Activated B cell treated with CpG ODN at 0.5 μM for 24 hours (primary cell): ENCODE data around the gene G0S2. TPM values are rescaled to one million over a fixed set of nuclear protein-coding genes. Genes with fewer than 3 reads are reported as not detected.

Source experiments
- ATAC-seq: fragments of 200-7000 bp; cut with Tn5 transposase; one replicate; pipeline ENCODE4 v1.10.0; 2021; ENCODE audit warnings: low read depth, mild to moderate bottlenecking, moderate library complexity
- CTCF ChIA-PET: fragments of 350-600 bp; sonication (Branson Sonifier 250); formaldehyde crosslinking; loops from one replicate; lab custom pipeline; 2021; ENCODE audit warnings: antibody characterized with exemption; lab: Charles Lee
- POLR2A ChIA-PET: fragments of 350-600 bp; sonication (Branson Sonifier 250); formaldehyde crosslinking; loops from one replicate; lab custom pipeline; 2021; ENCODE audit warnings: antibody characterized with exemption; lab: Charles Lee
- DNase-seq: peaks from one replicate; pipeline ENCODE4 v3.0.0; 2022
- H3K27ac Mint-ChIP-seq: one replicate; pipeline ENCODE4 v1.8.0; 2020; ENCODE audit warnings: mixed read lengths
- H3K27me3 Mint-ChIP-seq: one replicate; pipeline ENCODE4 v1.8.0; 2021; ENCODE audit warnings: mixed read lengths
- H3K36me3 Mint-ChIP-seq: one replicate; pipeline ENCODE4 v1.8.0; 2021; ENCODE audit warnings: low read depth, mixed read lengths
- H3K4me1 Mint-ChIP-seq: one replicate; pipeline ENCODE4 v1.8.0; 2021; ENCODE audit warnings: mixed read lengths
- H3K4me3 Mint-ChIP-seq: one replicate; pipeline ENCODE4 v1.8.0; 2020; ENCODE audit warnings: mild to moderate bottlenecking, mixed read lengths
- H3K9me3 Mint-ChIP-seq: one replicate; pipeline ENCODE4 v1.8.0; 2020; ENCODE audit warnings: mixed read lengths
- intact Hi-C: fragments of 100-400 bp; cut with micrococcal nuclease; formaldehyde crosslinking; loops from one replicate; pipeline ENCODE4 v1.15.1; 2024
- total RNA-seq: library from RNA; stranded (reverse); gene quantifications from 2 replicates; pipeline ENCODE4 v1.2.3, GENCODE V29; 2022
- TF ChIP-seq, protein P1 (sequence below): fragments of 200-600 bp; IDR thresholded peaks from one replicate; pipeline ENCODE4 v1.8.0; 2022; ENCODE audit warnings: antibody characterized with exemption, mild to moderate bottlenecking

G0S2 gene
- total RNA-seq, 1 donor from 2014 or later = 2.3 TPM

DNA sequence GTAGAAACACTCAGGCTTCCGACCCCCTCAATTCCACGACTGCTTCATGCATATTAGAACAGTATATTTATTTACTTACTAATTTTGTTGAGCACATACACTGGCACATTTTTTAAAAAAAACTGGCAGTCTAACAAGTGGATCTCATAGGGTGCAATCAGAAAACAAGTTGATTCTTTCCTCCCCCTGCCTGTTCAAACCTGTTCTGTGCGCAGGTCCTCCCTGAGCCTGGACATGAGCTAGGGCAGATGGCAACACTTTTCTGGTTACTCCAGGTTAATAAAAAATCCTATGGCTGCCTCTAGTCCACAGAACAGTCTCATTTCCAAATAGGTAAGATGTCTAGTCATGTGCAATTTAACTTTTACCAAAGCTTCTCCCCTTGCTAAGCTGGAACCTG is 48.1 kb downstream of the G0S2 start:
- Mint-ChIP-seq H3K4me1 (no peaks in the 10 kb centered on the region), H3K36me3 (no peaks in the 10 kb centered on the region), H3K4me3 (no peak overlapping the region), H3K27me3 (peaks cover 6% of the 10 kb centered on the region), H3K27ac (no peak overlapping the region), H3K9me3 (peaks cover 4% of the 10 kb centered on the region)
- TF ChIP-seq, protein P1, sequence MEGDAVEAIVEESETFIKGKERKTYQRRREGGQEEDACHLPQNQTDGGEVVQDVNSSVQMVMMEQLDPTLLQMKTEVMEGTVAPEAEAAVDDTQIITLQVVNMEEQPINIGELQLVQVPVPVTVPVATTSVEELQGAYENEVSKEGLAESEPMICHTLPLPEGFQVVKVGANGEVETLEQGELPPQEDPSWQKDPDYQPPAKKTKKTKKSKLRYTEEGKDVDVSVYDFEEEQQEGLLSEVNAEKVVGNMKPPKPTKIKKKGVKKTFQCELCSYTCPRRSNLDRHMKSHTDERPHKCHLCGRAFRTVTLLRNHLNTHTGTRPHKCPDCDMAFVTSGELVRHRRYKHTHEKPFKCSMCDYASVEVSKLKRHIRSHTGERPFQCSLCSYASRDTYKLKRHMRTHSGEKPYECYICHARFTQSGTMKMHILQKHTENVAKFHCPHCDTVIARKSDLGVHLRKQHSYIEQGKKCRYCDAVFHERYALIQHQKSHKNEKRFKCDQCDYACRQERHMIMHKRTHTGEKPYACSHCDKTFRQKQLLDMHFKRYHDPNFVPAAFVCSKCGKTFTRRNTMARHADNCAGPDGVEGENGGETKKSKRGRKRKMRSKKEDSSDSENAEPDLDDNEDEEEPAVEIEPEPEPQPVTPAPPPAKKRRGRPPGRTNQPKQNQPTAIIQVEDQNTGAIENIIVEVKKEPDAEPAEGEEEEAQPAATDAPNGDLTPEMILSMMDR = no peak
- no peak for DNase-seq
- no peak for ATAC-seq
- intact Hi-C loops = no loop called here
- ChIA-PET CTCF (no interaction called here), POLR2A (no interaction called here)

DNA sequence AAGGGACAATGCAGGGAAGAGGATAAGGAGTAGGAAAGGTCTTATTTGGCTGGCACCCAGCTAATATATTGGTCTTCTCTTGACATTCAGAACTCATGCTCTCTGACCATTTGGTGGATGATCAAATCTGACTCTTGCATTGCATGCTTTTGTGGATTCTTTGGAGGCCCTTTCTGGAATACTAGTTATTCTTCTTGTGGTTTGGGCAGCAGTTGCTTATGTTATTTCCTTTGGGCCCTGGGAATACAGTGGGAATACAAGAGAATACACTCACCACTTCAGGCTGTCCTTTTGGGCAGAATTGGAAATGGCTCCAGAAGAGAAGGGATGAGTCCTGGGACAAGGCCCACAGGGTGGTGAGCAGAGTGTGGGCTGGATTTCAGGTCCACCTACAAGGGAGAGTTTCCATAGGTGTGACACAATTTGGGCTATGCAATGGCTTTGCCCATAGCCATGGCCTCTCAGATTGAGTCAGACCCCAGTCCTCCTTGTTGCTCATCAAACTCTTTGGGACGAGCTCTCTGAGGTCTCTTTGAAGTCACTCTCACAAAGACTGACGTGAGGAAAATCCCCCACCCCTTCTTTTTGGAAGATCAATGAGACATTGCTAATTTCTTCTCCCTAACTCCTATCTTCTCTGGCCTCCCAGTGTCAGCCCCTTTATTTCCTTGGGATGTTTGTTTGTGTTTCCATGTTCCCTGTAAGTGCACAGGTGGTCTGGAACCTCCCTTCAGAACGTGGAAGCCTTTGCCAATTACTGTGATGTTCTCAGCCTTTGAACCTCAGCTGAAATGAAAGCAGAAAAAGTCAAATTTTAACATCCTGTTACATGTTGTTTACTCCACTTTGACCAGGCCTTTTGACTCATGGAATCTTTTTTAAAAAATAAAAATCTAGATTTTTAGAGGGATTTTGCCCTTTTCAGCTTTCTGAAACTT is 48.8 kb downstream of the G0S2 start:
- H3K36me3 Mint-ChIP-seq = no peaks in the 10 kb centered on the region
- CTCF ChIA-PET = no interaction called here
- ATAC-seq = no peak
- POLR2A ChIA-PET = no interaction called here
- no peaks in the 10 kb centered on the region for H3K4me1 Mint-ChIP-seq
- peaks cover 4% of the 10 kb centered on the region for H3K9me3 Mint-ChIP-seq
- DNase-seq = no peak
- H3K27ac Mint-ChIP-seq = no peak overlapping the region
- no peak overlapping the region for H3K4me3 Mint-ChIP-seq
- intact Hi-C loops = no loop called here
- peaks cover 6% of the 10 kb centered on the region for H3K27me3 Mint-ChIP-seq
- TF ChIP-seq, protein P1 = no peak

Other genes starting within 250 kb of the G0S2 start
- gene CAMK1G, start 91.7 kb upstream of the G0S2 start, total RNA-seq = not detected in 2 replicates
- gene LAMB3, start 23.0 kb upstream of the G0S2 start, total RNA-seq = 0.35 TPM in 1 of 2 replicates, not detected in the other
- gene HSD11B1, start 29.4 kb downstream of the G0S2 start, total RNA-seq = not detected in 2 replicates
- gene TRAF3IP3, start 80.6 kb downstream of the G0S2 start, total RNA-seq = 158 and 166 TPM in 2 replicates
- 3.7 TPM in 2 replicates for gene C1orf74, start 109.1 kb downstream of the G0S2 start, total RNA-seq
- 0.42 and 0.81 TPM in 2 replicates for gene IRF6, start 130.7 kb downstream of the G0S2 start, total RNA-seq
- 13.3 and 15.4 TPM in 2 replicates for gene UTP25, start 152.6 kb downstream of the G0S2 start, total RNA-seq